Measurements from ENCODE around the gene SLC13A2. TPM values are rescaled to one million over a fixed set of nuclear protein-coding genes. Genes with fewer than 3 reads are reported as not detected.

SLC13A2 gene
- total and polyA plus RNA-seq, 2 experiments from 2014 or later = not detected

- DNase-seq (ENCODE audit: low read depth in 1 of 2, low spot score in 1 of 2) = no peak
- Histone ChIP-seq H3K36me3 (no peaks in the 10 kb centered on the region), H3K9me3 (ENCODE audit: low read depth) (no peaks in the 10 kb centered on the region), H3K4me3 (no peak within 1 kb of the TSS), H3K27ac (no peak within 1 kb of the TSS), H3K27me3 (no peaks in the 10 kb centered on the region), H3K4me1 (ENCODE audit: low read depth) (no peaks in the 10 kb centered on the region)
- TF ChIP-seq CTCF (IDR thresholded peaks at IDR 0.05; ENCODE audit: low read depth, low read length) = no peak
Observed at GRCh38 chr17:28505986-28506665, 32.7 kb downstream of the SLC13A2 start, which contains the start of gene FOXN1. FOXN1 (plus strand) TSS chr17:28506348; CDS start chr17:28523970, 17,622 bp downstream.

- Histone ChIP-seq H3K27ac (no peak overlapping the region), H3K36me3 (no peaks in the 10 kb centered on the region), H3K9me3 (ENCODE audit: low read depth) (no peaks in the 10 kb centered on the region), H3K4me3 (no peak overlapping the region), H3K4me1 (ENCODE audit: low read depth) (no peaks in the 10 kb centered on the region), H3K27me3 (no peaks in the 10 kb centered on the region)
- no peak for DNase-seq (ENCODE audit: low read depth in 1 of 2, low spot score in 1 of 2)
- no peak for TF ChIP-seq CTCF (IDR thresholded peaks at IDR 0.05; ENCODE audit: low read depth, low read length)
Observed at GRCh38 chr17:28506763-28507487, 33.5 kb downstream of the SLC13A2 start.

GRCh38 chr17:28507567-28508203, 34.2 kb downstream of the SLC13A2 start:
- no peak overlapping the region for H3K27ac ChIP-seq
- no peak for DNase-seq (ENCODE audit: low read depth in 1 of 2, low spot score in 1 of 2)
- no peak for TF ChIP-seq CTCF (IDR thresholded peaks at IDR 0.05; ENCODE audit: low read depth, low read length)
- H3K4me3 ChIP-seq = no peak overlapping the region
- no peaks in the 10 kb centered on the region for H3K27me3 ChIP-seq
- no peaks in the 10 kb centered on the region for H3K4me1 ChIP-seq (ENCODE audit: low read depth)
- no peaks in the 10 kb centered on the region for H3K36me3 ChIP-seq
- no peaks in the 10 kb centered on the region for H3K9me3 ChIP-seq (ENCODE audit: low read depth)

- Histone ChIP-seq H3K36me3 (no peaks in the 10 kb centered on the region), H3K4me1 (ENCODE audit: low read depth) (no peaks in the 10 kb centered on the region), H3K4me3 (no peak overlapping the region), H3K9me3 (ENCODE audit: low read depth) (no peaks in the 10 kb centered on the region), H3K27ac (no peak overlapping the region), H3K27me3 (no peaks in the 10 kb centered on the region)
- TF ChIP-seq CTCF (IDR thresholded peaks at IDR 0.05; ENCODE audit: low read depth, low read length) = no peak
- no peak for DNase-seq (ENCODE audit: low read depth in 1 of 2, low spot score in 1 of 2)
Observed at GRCh38 chr17:28508211-28508724, 34.8 kb downstream of the SLC13A2 start.

GRCh38 chr17:28509789-28510188, 36.3 kb downstream of the SLC13A2 start:
- H3K27me3 ChIP-seq = no peaks in the 10 kb centered on the region
- H3K4me3 ChIP-seq = no peak overlapping the region
- no peak overlapping the region for H3K27ac ChIP-seq
- H3K4me1 ChIP-seq (ENCODE audit: low read depth) = no peaks in the 10 kb centered on the region
- no peak for TF ChIP-seq CTCF (IDR thresholded peaks at IDR 0.05; ENCODE audit: low read depth, low read length)
- H3K36me3 ChIP-seq = no peaks in the 10 kb centered on the region
- DNase-seq (ENCODE audit: low read depth in 1 of 2, low spot score in 1 of 2) = no peak
- H3K9me3 ChIP-seq (ENCODE audit: low read depth) = no peaks in the 10 kb centered on the region
